Astrocyte of the spinal cord (primary cell): ENCODE data around the gene SCAP.

ENCODE experiments used
- DNase-seq: peaks from one replicate; pipeline ENCODE4 v3.0.0; 2011; ENCODE audit warnings: low read depth, low spot score
- H3K4me3 ChIP-seq: 2 replicates; pipeline ENCODE4 v1.5.1; 2011; ENCODE audit warnings: low read depth, mild to moderate bottlenecking, low read length, moderate library complexity
- in situ Hi-C: cut with HindIII; loops from 2 replicates; pipeline ENCODE4 v1.10.0; 2017; ENCODE audit warnings: low sequenced_read_pairs
- TF ChIP-seq, protein P1 (sequence below): IDR thresholded peaks from 2 replicates; pipeline ENCODE4 v1.5.1; 2012; ENCODE audit warnings: low read depth, mild to moderate bottlenecking, low read length, inconsistent platforms

SCAP gene

DNA sequence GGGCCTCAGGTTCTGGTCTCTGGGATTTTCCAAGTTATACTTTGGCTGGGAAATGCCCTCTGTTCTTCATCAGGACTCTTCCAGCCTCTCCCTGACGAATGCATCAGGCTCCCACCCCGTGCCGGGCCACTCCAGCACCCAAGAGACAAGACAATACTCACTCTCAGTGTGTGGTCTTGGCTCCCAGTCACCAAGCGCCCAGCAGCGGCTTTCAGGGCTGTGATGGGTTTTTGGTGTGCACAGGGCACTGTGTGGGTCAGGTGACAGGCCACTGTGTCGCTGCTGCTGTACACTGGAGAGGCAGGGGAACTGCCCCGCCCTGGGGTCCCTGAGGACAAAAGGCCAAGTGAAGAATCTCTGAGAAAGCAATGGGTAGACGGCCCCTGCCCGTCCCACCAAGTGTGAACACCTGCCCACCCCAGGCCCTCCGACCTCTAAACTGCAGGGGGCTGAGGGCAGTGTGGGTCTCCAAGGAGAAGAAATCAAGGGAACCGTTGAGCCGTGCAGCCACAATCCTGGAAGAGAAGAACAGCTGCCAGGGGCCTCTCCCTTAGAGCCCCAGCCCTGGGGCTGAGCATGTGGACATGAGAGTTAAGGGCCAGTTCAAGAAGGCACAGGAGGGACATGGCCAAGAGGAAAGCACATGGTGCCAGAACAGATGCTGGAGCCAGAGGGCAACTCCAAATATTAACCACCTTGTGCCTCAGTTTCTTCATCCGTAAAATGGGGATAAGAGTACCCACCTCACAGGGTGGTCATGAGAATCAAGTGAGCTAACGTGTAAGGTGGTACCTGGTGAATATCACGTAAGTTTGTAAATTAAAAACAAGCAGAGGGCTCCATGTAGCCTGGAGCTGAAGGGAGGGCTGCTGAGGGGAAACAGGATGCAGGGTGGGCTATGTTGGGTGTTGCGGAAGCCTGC lies 60.8 kb downstream of the SCAP start:
- in situ Hi-C loops = no loop called here

DNA sequence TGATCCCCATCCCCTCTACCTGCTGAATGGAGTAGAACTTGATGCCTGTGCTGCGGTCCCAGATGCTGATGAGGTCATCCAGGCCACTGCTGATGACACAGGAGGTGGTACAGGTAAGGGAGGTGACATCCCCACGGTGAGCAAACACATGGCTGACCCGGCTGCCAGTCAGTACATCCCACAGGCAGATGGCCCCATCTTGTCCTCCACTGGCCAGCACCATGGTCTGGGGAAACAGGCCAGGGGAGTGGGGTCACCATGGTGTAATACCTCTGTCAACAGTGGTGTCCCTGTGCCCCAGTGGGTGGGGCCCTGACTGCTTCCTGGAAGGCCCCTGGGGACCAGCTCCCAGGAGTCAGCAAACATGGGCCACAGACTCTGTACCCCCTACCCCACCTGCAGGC lies 61.6 kb downstream of the SCAP start:
- no peak for DNase-seq
- TF ChIP-seq, protein P1, sequence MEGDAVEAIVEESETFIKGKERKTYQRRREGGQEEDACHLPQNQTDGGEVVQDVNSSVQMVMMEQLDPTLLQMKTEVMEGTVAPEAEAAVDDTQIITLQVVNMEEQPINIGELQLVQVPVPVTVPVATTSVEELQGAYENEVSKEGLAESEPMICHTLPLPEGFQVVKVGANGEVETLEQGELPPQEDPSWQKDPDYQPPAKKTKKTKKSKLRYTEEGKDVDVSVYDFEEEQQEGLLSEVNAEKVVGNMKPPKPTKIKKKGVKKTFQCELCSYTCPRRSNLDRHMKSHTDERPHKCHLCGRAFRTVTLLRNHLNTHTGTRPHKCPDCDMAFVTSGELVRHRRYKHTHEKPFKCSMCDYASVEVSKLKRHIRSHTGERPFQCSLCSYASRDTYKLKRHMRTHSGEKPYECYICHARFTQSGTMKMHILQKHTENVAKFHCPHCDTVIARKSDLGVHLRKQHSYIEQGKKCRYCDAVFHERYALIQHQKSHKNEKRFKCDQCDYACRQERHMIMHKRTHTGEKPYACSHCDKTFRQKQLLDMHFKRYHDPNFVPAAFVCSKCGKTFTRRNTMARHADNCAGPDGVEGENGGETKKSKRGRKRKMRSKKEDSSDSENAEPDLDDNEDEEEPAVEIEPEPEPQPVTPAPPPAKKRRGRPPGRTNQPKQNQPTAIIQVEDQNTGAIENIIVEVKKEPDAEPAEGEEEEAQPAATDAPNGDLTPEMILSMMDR = no peak
- in situ Hi-C loops = no loop called here
- H3K4me3 ChIP-seq = no peak overlapping the region

More for the DNA sequence above, 60.8 kb downstream of the SCAP start:
- no peak overlapping the region for H3K4me3 ChIP-seq
- TF ChIP-seq, protein P1 = no peak
- DNase-seq = no peak

DNA sequence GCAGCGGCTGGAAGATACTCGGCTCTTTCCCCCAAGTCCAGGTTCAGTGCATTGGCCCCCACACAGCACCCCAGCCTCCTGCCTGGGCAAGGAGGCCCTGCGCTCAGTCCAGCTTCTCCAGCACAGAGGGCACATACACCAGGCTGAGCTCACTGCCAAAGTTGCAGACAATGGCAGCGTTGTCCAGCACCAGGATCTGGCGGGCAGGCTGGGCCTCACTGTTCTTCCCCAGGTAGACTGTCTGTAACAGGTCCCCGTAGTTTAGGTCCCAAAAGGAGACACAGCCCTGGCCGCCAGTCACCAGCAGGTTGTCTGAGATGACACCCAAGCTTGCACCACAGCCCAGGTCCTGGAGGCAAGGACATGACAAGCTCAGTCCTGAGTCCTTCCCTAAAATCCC lies 62.0 kb downstream of the SCAP start:
- TF ChIP-seq, protein P1 = no peak
- in situ Hi-C loops = no loop called here
- H3K4me3 ChIP-seq = no peak overlapping the region
- DNase-seq = no peak

DNA sequence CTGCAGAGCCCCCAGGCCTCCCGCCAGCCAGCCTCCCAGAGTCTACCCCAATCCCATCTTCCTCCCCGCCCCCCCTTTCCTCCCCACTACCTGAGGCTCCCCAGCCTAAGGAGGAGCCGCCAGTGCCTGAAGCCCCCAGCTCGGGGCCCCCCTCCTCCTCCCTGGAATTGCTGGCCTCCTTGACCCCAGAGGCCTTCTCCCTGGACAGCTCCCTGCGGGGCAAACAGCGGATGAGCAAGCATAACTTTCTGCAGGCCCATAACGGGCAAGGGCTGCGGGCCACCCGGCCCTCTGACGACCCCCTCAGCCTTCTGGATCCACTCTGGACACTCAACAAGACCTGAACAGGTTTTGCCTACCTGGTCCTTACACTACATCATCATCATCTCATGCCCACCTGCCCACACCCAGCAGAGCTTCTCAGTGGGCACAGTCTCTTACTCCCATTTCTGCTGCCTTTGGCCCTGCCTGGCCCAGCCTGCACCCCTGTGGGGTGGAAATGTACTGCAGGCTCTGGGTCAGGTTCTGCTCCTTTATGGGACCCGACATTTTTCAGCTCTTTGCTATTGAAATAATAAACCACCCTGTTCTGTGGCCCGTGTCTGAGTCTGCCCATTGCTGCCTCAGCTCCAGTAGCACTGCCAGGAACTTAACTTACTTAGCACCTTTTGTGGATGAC lies 62.8 kb downstream of the SCAP start:
- in situ Hi-C loops = no loop called here
- TF ChIP-seq, protein P1 = peak; percentile 20
- no peak overlapping the region for H3K4me3 ChIP-seq
- no peak for DNase-seq

DNA sequence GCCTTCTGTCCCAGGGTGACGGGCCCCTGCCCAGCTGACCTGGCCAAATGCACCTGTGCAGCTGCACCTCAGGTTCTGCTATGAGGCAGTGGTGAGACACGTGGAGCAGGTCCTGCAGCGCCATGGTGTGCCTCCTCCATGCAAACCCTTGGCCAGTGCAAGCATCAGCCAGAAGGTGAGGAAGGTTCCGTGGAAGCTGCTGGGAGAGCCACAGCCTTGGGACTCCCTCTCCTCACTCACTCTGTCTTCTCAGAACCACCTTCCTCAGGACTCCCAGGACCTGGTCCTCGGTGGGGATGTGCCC lies 63.3 kb downstream of the SCAP start:
- no peak overlapping the region for H3K4me3 ChIP-seq
- DNase-seq = no peak
- TF ChIP-seq, protein P1 = no peak
- in situ Hi-C loops = no loop called here

DNA sequence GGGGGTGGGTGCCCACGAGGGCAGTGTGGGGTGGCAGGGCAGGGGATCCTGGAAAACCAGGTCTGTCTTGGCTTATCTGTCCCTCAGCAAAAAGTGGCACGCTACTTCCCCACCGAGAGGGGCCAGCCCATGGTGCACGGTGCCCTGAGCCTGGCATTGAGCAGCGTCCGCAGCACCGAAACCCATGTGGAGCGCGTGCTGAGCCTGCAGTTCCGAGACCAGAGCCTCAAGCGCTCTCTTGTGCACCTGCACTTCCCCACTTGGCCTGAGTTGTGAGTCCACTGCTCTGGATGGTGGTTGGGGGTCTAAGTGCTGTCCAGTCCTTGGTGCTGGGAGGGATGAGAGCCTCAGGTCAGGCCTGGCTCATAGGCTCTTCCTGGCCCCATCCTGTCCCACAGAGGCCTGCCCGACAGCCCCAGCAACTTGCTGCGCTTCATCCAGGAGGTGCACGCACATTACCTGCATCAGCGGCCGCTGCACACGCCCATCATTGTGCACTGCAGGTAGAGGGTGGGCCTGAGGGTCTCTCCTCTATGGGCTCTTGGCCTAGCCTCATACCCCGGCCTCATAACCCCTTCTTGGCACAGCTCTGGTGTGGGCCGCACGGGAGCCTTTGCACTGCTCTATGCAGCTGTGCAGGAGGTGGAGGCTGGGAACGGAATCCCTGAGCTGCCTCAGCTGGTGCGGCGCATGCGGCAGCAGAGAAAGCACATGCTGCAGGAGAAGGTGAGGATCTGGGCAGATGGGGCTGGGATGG lies 63.9 kb downstream of the SCAP start:
- H3K4me3 ChIP-seq = no peak overlapping the region
- in situ Hi-C loops = no loop called here
- TF ChIP-seq, protein P1 = no peak
- DNase-seq = no peak
